ENCODE data around the gene XIRP1.
A peak's percentile ranks its signal among the peaks of the same experiment; 100 is the strongest.

The XIRP1 gene

DNA sequence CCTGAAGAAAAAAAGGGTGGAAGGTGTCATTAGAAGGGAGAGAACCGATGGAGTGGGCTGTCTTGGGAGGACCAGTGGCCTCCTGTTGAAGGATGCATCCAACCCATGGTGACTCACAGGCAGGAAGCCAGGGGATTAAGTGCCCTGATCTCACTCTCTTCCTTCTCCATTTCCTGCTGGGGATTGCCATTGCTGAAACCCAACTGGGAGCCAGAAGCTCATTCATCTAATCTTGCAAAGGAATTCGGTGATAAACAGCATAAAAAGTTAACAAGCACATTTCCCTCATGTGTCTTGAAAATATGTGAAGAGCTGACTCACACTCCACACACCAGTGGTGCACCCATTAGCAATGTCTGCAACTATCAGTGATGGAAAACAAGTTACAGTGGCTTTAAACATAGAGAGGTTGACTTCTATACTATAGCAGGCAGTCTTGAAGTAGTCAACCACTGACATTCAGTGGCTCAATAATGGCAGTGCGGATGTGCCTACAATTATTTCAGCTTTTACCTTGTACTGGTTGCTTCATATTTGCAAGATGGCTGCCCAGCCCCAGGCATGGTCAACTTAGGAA is 26.2 kb downstream of the XIRP1 start:
- peak; percentile 89 for DNase-seq

GRCh38 chr3:39165518-39165917 is 26.9 kb downstream of the XIRP1 start:
- DNase-seq, result no peak

- DNase-seq, result no peak
These were observed 28.0 kb downstream of the XIRP1 start for GRCh38 chr3:39164414-39164813.

- DNase-seq, result peak; percentile 84
These were observed 34.2 kb downstream of the XIRP1 start for GRCh38 chr3:39158148-39158715.

GRCh38 chr3:39157359-39157758 is 35.0 kb downstream of the XIRP1 start:
- DNase-seq, result no peak

DNA sequence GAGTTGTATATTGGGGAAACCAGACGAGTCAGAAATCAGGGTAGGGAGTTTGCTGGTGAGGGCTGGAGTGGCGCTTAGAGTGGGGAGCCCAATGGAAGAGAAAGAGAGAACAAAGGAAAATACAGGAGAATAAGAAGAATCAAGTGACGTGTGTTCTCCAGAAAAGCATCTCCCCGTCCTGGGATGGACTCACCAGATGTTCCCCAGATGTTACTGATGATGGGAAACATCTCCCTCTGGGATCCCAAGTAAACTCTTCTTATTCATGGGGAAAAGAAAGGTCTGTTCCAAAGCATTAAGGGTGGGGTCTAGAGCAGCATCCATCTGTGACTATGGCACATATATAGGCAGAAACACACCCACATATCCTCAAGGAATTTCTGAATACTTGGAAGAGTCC is 36.0 kb downstream of the XIRP1 start:
- DNase-seq, result no peak

DNA sequence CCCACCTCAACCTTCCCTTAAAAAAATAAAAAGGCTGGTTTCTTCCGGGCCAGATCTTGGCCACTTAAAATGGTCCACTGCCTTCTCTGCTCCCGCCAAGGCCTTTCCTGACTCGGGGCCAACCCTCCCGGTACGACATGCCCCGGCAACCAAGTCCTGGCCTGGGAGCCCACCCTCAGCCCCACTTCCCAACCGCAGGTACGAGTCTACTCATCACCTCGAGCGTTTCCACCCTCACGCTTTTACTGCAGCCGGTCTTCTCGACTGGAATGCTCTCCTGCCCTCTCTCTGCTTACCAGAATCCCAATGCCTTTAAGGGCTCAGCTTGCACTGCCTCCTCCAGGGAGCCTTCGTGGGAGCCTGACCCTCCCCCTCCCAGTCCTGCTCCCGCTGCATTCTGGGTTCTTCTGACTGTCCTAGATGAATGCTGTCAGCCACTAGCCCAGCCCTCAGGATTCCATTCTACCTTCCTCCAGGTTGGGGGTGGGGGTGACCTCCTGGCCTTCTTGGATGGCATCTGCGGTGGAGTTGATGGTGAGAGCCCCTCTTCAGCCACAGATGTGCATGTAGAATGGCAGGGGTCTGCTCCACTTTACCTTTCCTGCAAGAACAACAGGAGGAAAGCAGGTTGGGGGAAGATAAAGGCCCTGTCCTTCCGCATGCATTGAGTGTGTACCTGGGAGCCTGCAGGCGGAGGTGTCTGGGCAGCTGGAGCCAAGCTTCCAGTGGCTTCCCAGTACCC is 37.9 kb downstream of the XIRP1 start:
- DNase-seq, result peak; percentile 98

DNA sequence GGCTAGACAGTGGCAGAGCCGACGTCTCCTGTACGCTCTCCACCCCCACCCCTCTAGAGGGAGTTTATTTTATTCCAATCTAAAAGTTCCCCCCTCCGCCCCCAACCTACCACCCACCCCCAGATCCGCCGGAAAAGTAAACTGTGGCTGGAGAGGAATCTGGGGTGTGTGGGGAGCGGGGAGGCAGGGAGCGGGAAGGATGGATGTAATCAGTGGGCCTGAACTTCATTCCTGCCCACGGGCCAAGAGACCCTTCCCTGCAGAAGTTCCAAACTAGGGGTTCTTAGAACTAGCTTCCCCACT is 38.5 kb downstream of the XIRP1 start:
- no peak for DNase-seq

GRCh38 chr3:39150803-39151631 is 41.4 kb downstream of the XIRP1 start:
- peak; percentile 99 for DNase-seq

- DNase-seq, result no peak
These were observed 42.1 kb downstream of the XIRP1 start for GRCh38 chr3:39150148-39150802.

- DNase-seq, result peak; percentile 62
These were observed 42.8 kb downstream of the XIRP1 start for GRCh38 chr3:39149498-39150147.

DNA sequence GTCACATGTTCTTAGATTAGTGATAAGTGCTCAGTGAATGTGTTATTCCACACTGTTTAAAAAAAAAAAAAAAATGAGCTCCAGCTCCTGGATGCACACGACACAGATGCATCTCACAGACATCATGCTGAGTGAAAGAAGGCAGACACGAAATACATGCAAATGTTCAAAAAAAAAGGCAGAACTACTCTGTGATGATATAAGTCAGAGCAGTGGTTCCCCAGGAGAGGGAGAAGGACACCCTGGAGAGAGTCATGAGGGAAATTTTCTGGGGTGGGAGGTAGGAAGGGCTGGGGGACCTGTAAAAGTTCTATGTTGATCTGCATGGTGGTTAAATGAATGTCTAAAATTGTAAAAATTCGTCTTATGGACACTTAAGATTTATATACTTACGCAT is 43.3 kb downstream of the XIRP1 start:
- no peak for DNase-seq

GRCh38 chr3:39148435-39149058 is 43.8 kb downstream of the XIRP1 start:
- DNase-seq, result peak; percentile 78

- peak; percentile 72 for DNase-seq
These were observed 44.5 kb downstream of the XIRP1 start for GRCh38 chr3:39147711-39148434.

GRCh38 chr3:39146611-39147591 is 45.5 kb downstream of the XIRP1 start:
- peak; percentile 99 for DNase-seq

- DNase-seq, result no peak
These were observed 46.3 kb downstream of the XIRP1 start for GRCh38 chr3:39146083-39146501.

- DNase-seq, result no peak
These were observed 47.5 kb downstream of the XIRP1 start for GRCh38 chr3:39144748-39145380.

DNA sequence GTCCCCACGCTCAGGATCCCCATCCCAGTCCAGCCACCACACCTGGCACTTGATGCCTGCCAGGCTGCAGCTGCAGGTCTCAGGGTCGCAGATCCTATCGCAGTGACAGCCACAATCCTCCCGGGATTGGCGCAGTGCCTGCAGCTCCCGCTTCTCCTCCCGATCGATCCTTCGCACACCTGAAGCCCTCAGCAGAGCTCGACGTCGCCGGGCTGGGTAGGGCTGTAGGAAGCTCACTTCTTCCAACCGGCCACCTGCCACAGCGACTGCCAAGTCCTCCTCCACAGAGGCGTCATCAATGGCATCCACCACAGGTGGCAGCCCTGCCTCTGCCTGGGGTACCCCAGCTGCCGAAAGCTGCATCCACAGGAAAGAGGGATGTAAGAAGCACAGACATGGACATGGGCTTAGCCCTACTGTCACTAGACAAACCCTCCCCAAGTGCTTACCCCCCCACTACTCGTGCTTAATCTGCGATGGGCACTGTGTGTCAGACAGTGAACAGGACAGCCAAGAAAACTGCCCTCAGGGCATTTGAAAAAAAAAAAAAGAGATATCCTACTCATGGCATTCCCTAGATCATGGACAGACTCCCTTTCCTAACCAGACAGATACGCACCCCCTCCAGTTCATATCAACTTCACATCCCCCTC is 48.2 kb downstream of the XIRP1 start:
- DNase-seq, result no peak

All from islet precursor cell (in vitro differentiated cells).